ENCODE measurements around the gene USP36.

Gene USP36

GRCh38 chr17:78803186-78803845 lies 37.3 kb downstream of the USP36 start:
- Histone ChIP-seq H3K27ac (ENCODE audit: low read depth, low read length) (no peak overlapping the region), H3F3A (ENCODE audit: control insufficient read depth, insufficient read depth) (no peaks in the 10 kb centered on the region), H3K9me2 (replicated peaks; ENCODE audit: control insufficient read depth, low read length) (no peaks in the 10 kb centered on the region), H3K4me3 (ENCODE audit: low read length) (no peak overlapping the region), H3K79me2 (ENCODE audit: control insufficient read depth, low read length) (peaks cover 12% of the 10 kb centered on the region), H3K27me3 (ENCODE audit: control insufficient read depth, low read length) (no peaks in the 10 kb centered on the region), H3K9me3 (ENCODE audit: control insufficient read depth, insufficient read depth, low read length) (no peaks in the 10 kb centered on the region), H4K20me1 (ENCODE audit: control insufficient read depth, insufficient read depth, low read depth, low read length) (no peaks in the 10 kb centered on the region), H3K4me1 (ENCODE audit: control insufficient read depth, low read length) (no peaks in the 10 kb centered on the region), H3K4me2 (ENCODE audit: low read length) (no peak overlapping the region), H3K36me3 (ENCODE audit: control insufficient read depth, low read length) (peaks cover 81% of the 10 kb centered on the region)
- TF ChIP-seq CTCF (IDR thresholded peaks at IDR 0.05; ENCODE audit: low read depth, low read length, poor library complexity, severe bottlenecking) (no peak), EZH2phosphoT487 (IDR thresholded peaks at IDR 0.05; ENCODE audit: borderline replicate concordance, low read length) (no peak)

- Histone ChIP-seq H4K20me1 (ENCODE audit: control insufficient read depth, insufficient read depth, low read depth, low read length) (no peaks in the 10 kb centered on the region), H3K9me2 (replicated peaks; ENCODE audit: control insufficient read depth, low read length) (no peaks in the 10 kb centered on the region), H3F3A (ENCODE audit: control insufficient read depth, insufficient read depth) (no peaks in the 10 kb centered on the region), H3K4me2 (ENCODE audit: low read length) (no peak overlapping the region), H3K27ac (ENCODE audit: low read depth, low read length) (no peak overlapping the region), H3K9me3 (ENCODE audit: control insufficient read depth, insufficient read depth, low read length) (no peaks in the 10 kb centered on the region), H3K4me1 (ENCODE audit: control insufficient read depth, low read length) (no peaks in the 10 kb centered on the region), H3K79me2 (ENCODE audit: control insufficient read depth, low read length) (peaks cover 12% of the 10 kb centered on the region), H3K36me3 (ENCODE audit: control insufficient read depth, low read length) (peaks cover 82% of the 10 kb centered on the region), H3K4me3 (ENCODE audit: low read length) (no peak overlapping the region), H3K27me3 (ENCODE audit: control insufficient read depth, low read length) (no peaks in the 10 kb centered on the region)
- TF ChIP-seq EZH2phosphoT487 (IDR thresholded peaks at IDR 0.05; ENCODE audit: borderline replicate concordance, low read length) (no peak), CTCF (IDR thresholded peaks at IDR 0.05; ENCODE audit: low read depth, low read length, poor library complexity, severe bottlenecking) (no peak)
Observed at GRCh38 chr17:78802459-78802858, 38.2 kb downstream of the USP36 start.

GRCh38 chr17:78802008-78802407 lies 38.6 kb downstream of the USP36 start:
- peaks cover 12% of the 10 kb centered on the region for H3K79me2 ChIP-seq (ENCODE audit: control insufficient read depth, low read length)
- H3K9me2 ChIP-seq (replicated peaks; ENCODE audit: control insufficient read depth, low read length): no peaks in the 10 kb centered on the region
- peaks cover 82% of the 10 kb centered on the region for H3K36me3 ChIP-seq (ENCODE audit: control insufficient read depth, low read length)
- TF ChIP-seq EZH2phosphoT487 (IDR thresholded peaks at IDR 0.05; ENCODE audit: borderline replicate concordance, low read length): no peak
- TF ChIP-seq CTCF (IDR thresholded peaks at IDR 0.05; ENCODE audit: low read depth, low read length, poor library complexity, severe bottlenecking): no peak
- no peaks in the 10 kb centered on the region for H3K4me1 ChIP-seq (ENCODE audit: control insufficient read depth, low read length)
- H3K4me3 ChIP-seq (ENCODE audit: low read length): no peak overlapping the region
- no peak overlapping the region for H3K4me2 ChIP-seq (ENCODE audit: low read length)
- H3K9me3 ChIP-seq (ENCODE audit: control insufficient read depth, insufficient read depth, low read length): no peaks in the 10 kb centered on the region
- no peak overlapping the region for H3K27ac ChIP-seq (ENCODE audit: low read depth, low read length)
- no peaks in the 10 kb centered on the region for H3F3A ChIP-seq (ENCODE audit: control insufficient read depth, insufficient read depth)
- H3K27me3 ChIP-seq (ENCODE audit: control insufficient read depth, low read length): no peaks in the 10 kb centered on the region
- no peaks in the 10 kb centered on the region for H4K20me1 ChIP-seq (ENCODE audit: control insufficient read depth, insufficient read depth, low read depth, low read length)
